C4-2B (cell line): ENCODE results near the gene PPP2R5E.

ENCODE experiments used
- ZFX ChIP-seq: fragments of 450-650 bp; IDR thresholded peaks from 2 replicates; pipeline ENCODE4 v1.6.1; 2017
- TF ChIP-seq, protein P1 (sequence below): fragments of 450-650 bp; conservative IDR thresholded peaks from 2 replicates; pipeline ENCODE4 v1.5.1; 2017; ENCODE audit warnings: mild to moderate bottlenecking

DNA sequence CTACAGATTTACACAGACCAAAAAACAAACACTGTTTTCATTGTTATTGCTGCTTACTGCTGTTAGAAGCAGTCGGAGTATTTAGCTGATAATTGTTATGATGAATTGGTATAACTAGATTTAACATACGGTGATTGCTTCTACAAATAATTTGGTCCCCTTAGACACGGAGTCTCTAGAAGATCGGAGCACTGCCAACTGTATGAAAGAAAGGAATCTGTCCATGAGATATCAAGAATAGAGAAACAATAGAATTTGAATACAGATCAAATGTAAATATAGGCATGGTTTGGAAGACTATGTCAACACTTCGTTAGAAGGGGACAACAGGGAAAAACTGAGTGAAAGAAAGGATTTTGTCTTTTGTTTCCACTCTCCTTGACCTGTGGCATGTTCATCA, 110.9 kb downstream of the PPP2R5E start:
- TF ChIP-seq, protein P1, sequence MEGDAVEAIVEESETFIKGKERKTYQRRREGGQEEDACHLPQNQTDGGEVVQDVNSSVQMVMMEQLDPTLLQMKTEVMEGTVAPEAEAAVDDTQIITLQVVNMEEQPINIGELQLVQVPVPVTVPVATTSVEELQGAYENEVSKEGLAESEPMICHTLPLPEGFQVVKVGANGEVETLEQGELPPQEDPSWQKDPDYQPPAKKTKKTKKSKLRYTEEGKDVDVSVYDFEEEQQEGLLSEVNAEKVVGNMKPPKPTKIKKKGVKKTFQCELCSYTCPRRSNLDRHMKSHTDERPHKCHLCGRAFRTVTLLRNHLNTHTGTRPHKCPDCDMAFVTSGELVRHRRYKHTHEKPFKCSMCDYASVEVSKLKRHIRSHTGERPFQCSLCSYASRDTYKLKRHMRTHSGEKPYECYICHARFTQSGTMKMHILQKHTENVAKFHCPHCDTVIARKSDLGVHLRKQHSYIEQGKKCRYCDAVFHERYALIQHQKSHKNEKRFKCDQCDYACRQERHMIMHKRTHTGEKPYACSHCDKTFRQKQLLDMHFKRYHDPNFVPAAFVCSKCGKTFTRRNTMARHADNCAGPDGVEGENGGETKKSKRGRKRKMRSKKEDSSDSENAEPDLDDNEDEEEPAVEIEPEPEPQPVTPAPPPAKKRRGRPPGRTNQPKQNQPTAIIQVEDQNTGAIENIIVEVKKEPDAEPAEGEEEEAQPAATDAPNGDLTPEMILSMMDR = no peak
- no peak for TF ChIP-seq ZFX
